DOHH2 (cell line): ENCODE data around the gene GNAT1.

Experiments used
- H3F3A ChIP-seq: fragments of 200-600 bp; sonication (generic), shearing (Covaris generic); 2 replicates; pipeline ENCODE4 v1.6.0; 2016; ENCODE audit warnings: antibody characterized with exemption, mild to moderate bottlenecking; ENCODE audit not compliant: control insufficient read depth, insufficient read depth
- H3K27ac ChIP-seq: fragments of 200-600 bp; sonication (generic); 2 replicates; pipeline ENCODE4 v1.5.1; 2014; ENCODE audit warnings: low read depth, mild to moderate bottlenecking, low read length, moderate library complexity
- H3K27me3 ChIP-seq: fragments of 200-600 bp; sonication (generic); 2 replicates; pipeline ENCODE4 v1.6.1; 2014; ENCODE audit warnings: mild to moderate bottlenecking, low read length, mixed read lengths; ENCODE audit not compliant: control insufficient read depth
- H3K36me3 ChIP-seq: fragments of 200-600 bp; sonication (generic); 2 replicates; pipeline ENCODE4 v1.6.1; 2014; ENCODE audit warnings: mild to moderate bottlenecking, low read length, moderate library complexity, mixed read lengths; ENCODE audit not compliant: control insufficient read depth
- H3K4me1 ChIP-seq: fragments of 200-600 bp; sonication (generic); 2 replicates; pipeline ENCODE4 v1.6.1; 2014; ENCODE audit warnings: mild to moderate bottlenecking, low read length, mixed read lengths; ENCODE audit not compliant: control insufficient read depth
- H3K4me2 ChIP-seq: fragments of 200-600 bp; sonication (generic); 2 replicates; pipeline ENCODE4 v1.6.0; 2014; ENCODE audit warnings: mild to moderate bottlenecking, low read length, moderate library complexity
- H3K4me3 ChIP-seq: fragments of 200-600 bp; sonication (generic); 2 replicates; pipeline ENCODE4 v1.5.1; 2014; ENCODE audit warnings: mild to moderate bottlenecking, low read length, mixed read lengths
- H3K79me2 ChIP-seq: fragments of 200-600 bp; sonication (generic); 2 replicates; pipeline ENCODE4 v1.6.1; 2014; ENCODE audit warnings: mild to moderate bottlenecking, low read length, mixed read lengths; ENCODE audit not compliant: control insufficient read depth
- H3K9me2 ChIP-seq: fragments of 200-600 bp; sonication (generic); replicated peaks from 2 replicates; pipeline ENCODE4 v1.6.1; 2014; ENCODE audit warnings: mild to moderate bottlenecking, low read length, mixed read lengths; ENCODE audit not compliant: control insufficient read depth
- H3K9me3 ChIP-seq: fragments of 200-600 bp; sonication (generic); 2 replicates; pipeline ENCODE4 v1.6.1; 2014; ENCODE audit warnings: antibody characterized with exemption, low read length, mixed read lengths; ENCODE audit not compliant: control insufficient read depth, insufficient read depth
- H4K20me1 ChIP-seq: fragments of 200-600 bp; sonication (generic); 2 replicates; pipeline ENCODE4 v1.6.0; 2014; ENCODE audit warnings: low read depth, mild to moderate bottlenecking, antibody characterized with exemption, low read length, moderate library complexity; ENCODE audit not compliant: control insufficient read depth, insufficient read depth
- CTCF ChIP-seq: fragments of 200-600 bp; sonication (generic); IDR thresholded peaks from one replicate; pipeline ENCODE4 v1.5.1; 2014; ENCODE audit warnings: antibody characterized with exemption, mild to moderate bottlenecking, low read depth, low read length; ENCODE audit not compliant: poor library complexity, severe bottlenecking
- EZH2phosphoT487 ChIP-seq: fragments of 200-600 bp; sonication (generic); IDR thresholded peaks from 2 replicates; pipeline ENCODE4 v1.6.1; 2017; ENCODE audit warnings: borderline replicate concordance, mild to moderate bottlenecking, antibody characterized with exemption, low read length, moderate library complexity, mixed read lengths

The GNAT1 gene

GRCh38 chr3:50220109-50220508 is 28.7 kb downstream of the GNAT1 start:
- Histone ChIP-seq H3K9me3 (no peaks in the 10 kb centered on the region), H3K4me2 (no peak overlapping the region), H3K27me3 (peaks cover 5% of the 10 kb centered on the region; the same call in 1 of the 2 replicates), H3K4me3 (no peak overlapping the region), H3K9me2 (no peaks in the 10 kb centered on the region), H3K79me2 (no peaks in the 10 kb centered on the region), H3K27ac (no peak overlapping the region), H3K36me3 (no peaks in the 10 kb centered on the region), H3F3A (no peaks in the 10 kb centered on the region), H4K20me1 (no peaks in the 10 kb centered on the region), H3K4me1 (peaks cover 13% of the 10 kb centered on the region)
- TF ChIP-seq EZH2phosphoT487 (no peak), CTCF (no peak)

- Histone ChIP-seq H3K9me3 (no peaks in the 10 kb centered on the region), H3K27ac (no peak overlapping the region), H3K27me3 (peaks cover 5% of the 10 kb centered on the region; the same call in 1 of the 2 replicates), H3K4me2 (peak overlapping the region; percentile 50), H3K4me3 (no peak overlapping the region), H4K20me1 (no peaks in the 10 kb centered on the region), H3K9me2 (no peaks in the 10 kb centered on the region), H3F3A (no peaks in the 10 kb centered on the region), H3K79me2 (no peaks in the 10 kb centered on the region), H3K4me1 (peaks cover 17% of the 10 kb centered on the region), H3K36me3 (no peaks in the 10 kb centered on the region)
- TF ChIP-seq CTCF (no peak), EZH2phosphoT487 (no peak)
Observed at GRCh38 chr3:50221051-50221410, 29.6 kb downstream of the GNAT1 start.

- Histone ChIP-seq H3K27ac (no peak overlapping the region), H3K4me3 (no peak overlapping the region), H3K9me2 (no peaks in the 10 kb centered on the region), H3K27me3 (peaks cover 5% of the 10 kb centered on the region; the same call in 1 of the 2 replicates), H3K4me2 (peak overlapping the region; percentile 50), H3K4me1 (peaks cover 21% of the 10 kb centered on the region), H4K20me1 (no peaks in the 10 kb centered on the region), H3K9me3 (no peaks in the 10 kb centered on the region), H3F3A (no peaks in the 10 kb centered on the region), H3K36me3 (no peaks in the 10 kb centered on the region), H3K79me2 (no peaks in the 10 kb centered on the region)
- TF ChIP-seq CTCF: peak; percentile 39
- no peak for TF ChIP-seq EZH2phosphoT487
Observed at GRCh38 chr3:50221411-50222168, 30.2 kb downstream of the GNAT1 start.
